ENCODE data around the gene HS2ST1. TPM values are rescaled to one million over a fixed set of nuclear protein-coding genes. Genes with fewer than 3 reads are reported as not detected.

HS2ST1 gene
- total and polyA plus RNA-seq, 9 donors: 11.5 to 31.6 (median 21.8) TPM

- Histone ChIP-seq H3K27ac (no peak overlapping the region), H3K9me3 (no peaks in the 10 kb centered on the region), H3K4me3 (no peak overlapping the region), H3K27me3 (no peaks in the 10 kb centered on the region), H3K36me3 (no peaks in the 10 kb centered on the region), H3K4me1 (ENCODE audit: insufficient read depth) (no peaks in the 10 kb centered on the region)
- intact Hi-C loops (cut with DNase I): no loop called here
- DNase-seq: no peak
- no peak for TF ChIP-seq POLR2A (IDR thresholded peaks at IDR 0.05)
- TF ChIP-seq, protein P1, sequence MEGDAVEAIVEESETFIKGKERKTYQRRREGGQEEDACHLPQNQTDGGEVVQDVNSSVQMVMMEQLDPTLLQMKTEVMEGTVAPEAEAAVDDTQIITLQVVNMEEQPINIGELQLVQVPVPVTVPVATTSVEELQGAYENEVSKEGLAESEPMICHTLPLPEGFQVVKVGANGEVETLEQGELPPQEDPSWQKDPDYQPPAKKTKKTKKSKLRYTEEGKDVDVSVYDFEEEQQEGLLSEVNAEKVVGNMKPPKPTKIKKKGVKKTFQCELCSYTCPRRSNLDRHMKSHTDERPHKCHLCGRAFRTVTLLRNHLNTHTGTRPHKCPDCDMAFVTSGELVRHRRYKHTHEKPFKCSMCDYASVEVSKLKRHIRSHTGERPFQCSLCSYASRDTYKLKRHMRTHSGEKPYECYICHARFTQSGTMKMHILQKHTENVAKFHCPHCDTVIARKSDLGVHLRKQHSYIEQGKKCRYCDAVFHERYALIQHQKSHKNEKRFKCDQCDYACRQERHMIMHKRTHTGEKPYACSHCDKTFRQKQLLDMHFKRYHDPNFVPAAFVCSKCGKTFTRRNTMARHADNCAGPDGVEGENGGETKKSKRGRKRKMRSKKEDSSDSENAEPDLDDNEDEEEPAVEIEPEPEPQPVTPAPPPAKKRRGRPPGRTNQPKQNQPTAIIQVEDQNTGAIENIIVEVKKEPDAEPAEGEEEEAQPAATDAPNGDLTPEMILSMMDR (IDR thresholded peaks at IDR 0.05): no peak
- TF ChIP-seq EP300 (IDR thresholded peaks at IDR 0.05): no peak
- 94 to 96% (median 96%) methylated on average over 2 of the region's 2 CpGs for WGBS, 3 donors
Measured at GRCh38 chr1:87094238-87094637, 179.8 kb downstream of the HS2ST1 start.

GRCh38 chr1:87100271-87100670 is 185.8 kb downstream of the HS2ST1 start:
- 90 to 100% (median 94%) methylated on average over 1 of the region's 1 CpG for WGBS, 3 donors
- intact Hi-C loops (cut with DNase I): no loop called here
- TF ChIP-seq, protein P1 (IDR thresholded peaks at IDR 0.05): no peak
- TF ChIP-seq POLR2A (IDR thresholded peaks at IDR 0.05) (no peak), EP300 (IDR thresholded peaks at IDR 0.05) (no peak)
- no peak for DNase-seq
- Histone ChIP-seq H3K27me3 (no peaks in the 10 kb centered on the region), H3K36me3 (no peaks in the 10 kb centered on the region), H3K27ac (no peak overlapping the region), H3K4me3 (no peak overlapping the region), H3K9me3 (peaks cover 0 to 14% of the 10 kb centered on the region in 2 donors), H3K4me1 (ENCODE audit: insufficient read depth) (no peaks in the 10 kb centered on the region)

GRCh38 chr1:87103074-87103473 is 188.6 kb downstream of the HS2ST1 start:
- intact Hi-C loops (cut with DNase I): no loop called here
- H3K4me1 ChIP-seq (ENCODE audit: insufficient read depth): no peaks in the 10 kb centered on the region
- TF ChIP-seq, protein P1 (IDR thresholded peaks at IDR 0.05): no peak
- no peak for TF ChIP-seq POLR2A (IDR thresholded peaks at IDR 0.05)
- no peak for TF ChIP-seq EP300 (IDR thresholded peaks at IDR 0.05)
- H3K27me3 ChIP-seq: no peaks in the 10 kb centered on the region
- H3K27ac ChIP-seq: no peak overlapping the region
- H3K36me3 ChIP-seq: no peaks in the 10 kb centered on the region
- peaks cover 0 to 14% of the 10 kb centered on the region in 2 donors for H3K9me3 ChIP-seq
- H3K4me3 ChIP-seq: no peak overlapping the region
- DNase-seq: no peak

DNA sequence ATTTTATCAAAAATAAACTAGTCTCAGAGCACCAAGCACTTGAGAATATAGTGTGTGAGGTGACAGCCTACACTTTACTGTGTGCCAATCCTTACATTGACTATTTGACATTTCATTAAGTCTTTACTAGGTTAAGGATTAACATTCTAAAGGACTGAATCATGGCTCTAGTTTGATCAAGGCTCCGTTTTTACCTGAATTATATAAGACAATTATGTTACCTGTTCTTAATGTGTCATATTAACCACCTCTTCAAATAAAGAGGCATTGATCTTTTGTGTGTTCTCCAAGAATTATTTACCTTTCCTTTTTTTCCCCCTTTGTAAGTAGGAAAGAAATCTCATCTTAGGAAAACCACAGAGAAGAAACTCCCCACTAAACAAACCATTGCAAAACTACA is 189.7 kb downstream of the HS2ST1 start:
- Histone ChIP-seq H3K36me3 (no peaks in the 10 kb centered on the region), H3K27me3 (no peaks in the 10 kb centered on the region), H3K9me3 (peaks cover 0 to 14% of the 10 kb centered on the region in 2 donors), H3K4me1 (ENCODE audit: insufficient read depth) (no peaks in the 10 kb centered on the region), H3K27ac (no peak overlapping the region), H3K4me3 (no peak overlapping the region)
- intact Hi-C loops (cut with DNase I): no loop called here
- 90 to 96% (median 95%) methylated on average over 1 of the region's 1 CpG for WGBS, 3 donors
- TF ChIP-seq, protein P1 (IDR thresholded peaks at IDR 0.05): no peak
- TF ChIP-seq POLR2A (IDR thresholded peaks at IDR 0.05) (no peak), EP300 (IDR thresholded peaks at IDR 0.05) (no peak)
- DNase-seq: no peak

- intact Hi-C loops (cut with DNase I): no loop called here
- Histone ChIP-seq H3K27me3 (no peaks in the 10 kb centered on the region), H3K27ac (no peak overlapping the region)
Measured at GRCh38 chr1:87104945-87105344, 190.5 kb downstream of the HS2ST1 start.

More at GRCh38 chr1:87104945-87105344, 190.5 kb downstream of the HS2ST1 start:
- H3K9me3 ChIP-seq: peaks cover 0 to 12% of the 10 kb centered on the region in 2 donors
- H3K4me3 ChIP-seq: no peak overlapping the region
- no peaks in the 10 kb centered on the region for H3K36me3 ChIP-seq
- no peak for TF ChIP-seq POLR2A (IDR thresholded peaks at IDR 0.05)
- TF ChIP-seq, protein P1 (IDR thresholded peaks at IDR 0.05): no peak
- TF ChIP-seq EP300 (IDR thresholded peaks at IDR 0.05): no peak
- no peak for DNase-seq
- H3K4me1 ChIP-seq (ENCODE audit: insufficient read depth): no peaks in the 10 kb centered on the region

All from ovary (tissue), 9 donors.